NCI-H1694 treated with DMSO at 0.1 percent for 48 hours (cell line): Measurements from ENCODE around the gene NUDT1.
A peak's percentile ranks its signal among the peaks of the same experiment; 100 is the strongest.

ENCODE experiments used
- DNase-seq: peaks from one replicate; lab custom pipeline; 2025; lab: John Stamatoyannopoulos, UW

NUDT1 gene

GRCh38 chr7:2248984-2249694 is 7.1 kb downstream of the NUDT1 start:
- DNase-seq, result no peak

GRCh38 chr7:2249744-2250323 is 7.8 kb downstream of the NUDT1 start:
- no peak for DNase-seq

GRCh38 chr7:2251381-2251780 is 9.4 kb downstream of the NUDT1 start:
- DNase-seq, result no peak

GRCh38 chr7:2251841-2252771 is 10.1 kb downstream of the NUDT1 start:
- DNase-seq, result no peak

GRCh38 chr7:2253021-2253420 is 11.0 kb downstream of the NUDT1 start:
- DNase-seq, result no peak

- no peak for DNase-seq
Measured at GRCh38 chr7:2253525-2254244, 11.7 kb downstream of the NUDT1 start.

GRCh38 chr7:2254429-2255144 is 12.6 kb downstream of the NUDT1 start:
- no peak for DNase-seq

- no peak for DNase-seq
Measured at GRCh38 chr7:2255145-2256139, 13.4 kb downstream of the NUDT1 start.

GRCh38 chr7:2256306-2257045 is 14.4 kb downstream of the NUDT1 start:
- DNase-seq, result no peak

GRCh38 chr7:2257046-2257551 is 15.1 kb downstream of the NUDT1 start:
- DNase-seq, result no peak

- no peak for DNase-seq
Measured at GRCh38 chr7:2257651-2258050, 15.6 kb downstream of the NUDT1 start.

GRCh38 chr7:2258661-2259365 is 16.8 kb downstream of the NUDT1 start:
- DNase-seq, result no peak

- no peak for DNase-seq
Measured at GRCh38 chr7:2259480-2259879, 17.5 kb downstream of the NUDT1 start.

- peak; percentile 44 for DNase-seq
Measured at GRCh38 chr7:2260820-2261219, 18.8 kb downstream of the NUDT1 start.

- DNase-seq, result no peak
Measured at GRCh38 chr7:2261611-2262010, 19.6 kb downstream of the NUDT1 start.

GRCh38 chr7:2263176-2263575 is 21.1 kb downstream of the NUDT1 start:
- DNase-seq, result no peak

GRCh38 chr7:2264158-2264557 is 22.1 kb downstream of the NUDT1 start:
- DNase-seq, result no peak

GRCh38 chr7:2266911-2267310 is 24.9 kb downstream of the NUDT1 start:
- DNase-seq, result peak; percentile 84
